HG02885 (cell line): ENCODE measurements around the gene LRRC45.
"Not testable (repeated sequence)": the region's sequence is repeated elsewhere in the genome, so short reads cannot be mapped to it uniquely, and the experiment has no call there.

ENCODE experiments used
- ATAC-seq: cut with Tn5 transposase; IDR thresholded peaks from one replicate; pipeline ENCODE4 v1.9.1; 2021; ENCODE audit warnings: mild to moderate bottlenecking; ENCODE audit not compliant: unreplicated experiment, poor library complexity

LRRC45 gene

DNA sequence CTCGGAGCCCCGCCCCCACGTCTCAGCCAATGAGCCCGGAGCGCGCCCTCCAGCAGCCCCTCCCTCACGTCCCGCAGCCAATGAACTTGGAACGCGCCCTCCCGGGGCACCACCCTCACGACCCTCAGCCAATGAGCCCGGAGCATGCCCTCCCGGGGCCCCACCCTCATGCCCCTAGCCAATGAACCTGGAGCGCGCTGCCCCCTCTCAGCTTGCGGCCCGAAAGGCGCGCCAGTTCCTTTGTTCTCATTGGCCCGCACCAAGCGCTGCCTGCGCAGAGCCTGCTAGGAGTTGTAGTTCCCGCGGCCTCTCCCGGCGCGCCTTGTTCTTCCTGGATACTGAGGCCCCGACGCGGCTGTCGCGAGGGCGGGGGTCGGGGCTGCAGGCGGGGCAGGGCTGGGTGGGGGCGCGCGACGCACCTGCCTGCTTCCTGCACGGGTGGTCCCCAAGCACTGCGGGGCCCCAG is at the start of gene LRRC45:
TSS of gene LRRC45 (plus strand) at position 325 of the 466 bp plus-strand sequence. CDS start 339 bp downstream, outside the sequence.
- peak; percentile 85 for ATAC-seq

GRCh38 chr17:81973432-81973831 is 49.7 kb upstream of the LRRC45 start:
- no peak for ATAC-seq

DNA sequence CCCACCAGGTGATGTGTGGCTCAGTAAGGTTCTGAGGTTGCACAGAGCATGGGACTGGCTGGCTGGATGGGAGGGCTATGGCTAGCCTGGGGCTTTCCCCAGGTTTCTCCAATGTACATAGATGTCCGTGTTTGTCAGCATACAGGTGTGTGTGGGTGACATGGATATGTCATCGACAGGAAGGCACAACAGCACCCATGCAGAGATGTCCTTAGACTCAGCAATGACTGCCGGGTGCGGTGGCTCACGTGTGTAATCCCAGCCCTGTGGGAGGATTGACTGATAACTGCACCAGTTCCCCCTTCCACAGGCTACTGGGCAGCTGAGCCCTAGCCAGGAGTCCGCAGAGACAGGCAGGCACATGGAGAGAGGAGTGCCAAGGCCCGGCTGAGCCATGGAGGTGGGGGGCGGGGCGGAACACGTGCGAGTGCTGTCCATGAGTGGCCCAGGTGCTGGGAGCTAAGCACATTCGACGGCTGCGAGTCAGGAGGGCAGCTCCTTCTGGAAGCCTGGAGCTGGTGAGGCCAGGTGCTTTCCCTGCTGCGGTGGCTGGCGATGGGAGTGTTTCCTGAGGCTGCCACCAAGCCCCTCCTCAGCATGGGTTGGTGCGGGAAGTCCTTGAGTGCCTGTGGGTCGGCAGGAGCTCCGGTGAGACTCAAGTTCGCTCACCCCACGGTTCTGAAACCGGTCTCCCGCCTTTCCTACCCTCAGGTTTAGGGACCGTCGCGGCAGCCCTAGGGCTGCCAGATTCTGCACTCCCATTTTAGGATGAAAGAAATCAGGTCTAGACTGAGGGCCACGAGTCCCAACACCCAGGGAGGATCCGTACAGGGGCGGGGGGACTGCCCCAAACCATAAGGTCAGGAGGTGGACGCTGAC is 46.5 kb upstream of the LRRC45 start:
- no peak for ATAC-seq

- ATAC-seq = peak; percentile 90
Observed at GRCh38 chr17:81977211-81977808, 45.8 kb upstream of the LRRC45 start, which contains the start of gene ASPSCR1. ASPSCR1 (plus strand) TSS chr17:81977629; CDS start chr17:81977647, 18 bp downstream.

DNA sequence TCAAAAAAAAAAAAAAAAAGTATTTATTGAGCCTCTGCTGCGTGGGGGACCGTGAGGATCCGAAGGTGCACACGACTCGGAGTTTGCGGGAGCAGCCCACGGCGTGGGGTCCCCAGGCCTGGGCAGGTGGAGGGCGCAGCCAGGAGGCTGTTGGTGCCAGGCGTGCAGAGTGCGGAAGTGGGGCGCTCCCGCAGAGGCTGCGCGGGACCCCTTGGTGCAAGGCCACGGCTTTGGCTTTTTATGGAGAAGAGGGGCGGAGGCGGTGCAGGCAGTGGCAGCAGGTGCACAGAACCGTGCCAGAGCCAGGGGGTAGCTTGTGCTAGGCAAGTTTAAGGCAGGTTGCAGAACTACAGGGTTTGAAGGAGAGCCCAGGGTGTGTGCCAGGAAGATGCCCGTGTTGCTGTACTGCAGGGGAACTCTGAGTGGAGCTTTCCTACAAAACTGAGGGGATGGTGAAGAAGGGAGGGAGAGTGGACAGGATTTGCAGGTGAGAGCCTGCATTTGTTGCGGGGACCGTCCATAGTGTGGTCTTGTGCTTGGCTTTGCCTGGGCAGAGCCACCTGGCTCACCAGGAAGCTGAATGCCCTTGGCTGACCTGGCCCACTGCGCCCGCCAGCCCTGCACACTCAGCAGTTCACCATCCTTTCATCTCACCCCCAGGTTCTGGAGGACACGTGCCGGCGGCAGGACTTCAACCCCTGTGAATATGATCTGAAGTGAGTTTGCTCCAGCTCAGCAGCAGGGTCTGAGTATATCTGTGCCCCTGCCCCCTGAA is 44.4 kb upstream of the LRRC45 start:
- no peak for ATAC-seq

DNA sequence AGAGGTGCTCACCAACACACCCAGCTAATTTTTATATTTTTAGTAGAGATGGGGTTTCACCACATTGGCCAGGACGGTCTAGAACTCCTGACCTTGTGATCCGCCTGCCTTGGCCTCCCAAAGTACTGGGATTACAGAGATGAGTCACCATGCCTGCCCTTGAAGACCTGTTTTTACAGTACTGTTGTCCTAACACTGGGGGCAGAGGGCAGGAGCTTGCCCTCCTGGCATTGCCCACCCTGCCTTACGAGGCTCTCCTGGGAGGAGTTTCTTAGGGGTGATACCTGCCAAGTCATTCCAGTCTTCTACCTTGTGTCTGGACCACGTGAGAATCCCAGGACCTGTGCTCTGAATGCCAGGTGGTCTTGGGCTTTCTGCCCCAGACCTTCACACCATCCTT is 43.0 kb upstream of the LRRC45 start:
- ATAC-seq = no peak

GRCh38 chr17:81980707-81981343 is 42.3 kb upstream of the LRRC45 start:
- no peak for ATAC-seq

DNA sequence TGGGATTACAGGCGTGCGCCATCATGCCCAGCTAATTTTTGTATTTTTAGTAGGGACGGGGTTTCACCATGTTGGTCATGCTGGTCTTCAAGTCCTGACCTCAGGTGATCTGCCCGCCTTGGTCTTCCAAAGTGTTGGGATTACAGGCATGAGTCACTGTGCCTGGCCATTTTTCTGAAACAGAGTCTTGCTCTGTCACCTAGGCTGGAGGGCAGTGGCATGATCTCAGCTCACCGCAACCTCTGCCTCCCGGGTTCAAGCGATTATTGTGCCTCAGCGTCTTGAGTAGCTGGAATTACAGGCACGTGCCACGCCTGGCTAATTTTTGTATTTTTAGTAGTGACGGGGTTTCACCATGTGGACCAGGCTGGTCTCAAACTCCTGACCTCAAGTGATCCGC is 41.6 kb upstream of the LRRC45 start:
- ATAC-seq = not testable (repeated sequence)

GRCh38 chr17:81983011-81983638 is 40.0 kb upstream of the LRRC45 start:
- no peak for ATAC-seq

GRCh38 chr17:81983639-81984373 is 39.3 kb upstream of the LRRC45 start:
- no peak for ATAC-seq

GRCh38 chr17:81984773-81985410 is 38.2 kb upstream of the LRRC45 start:
- ATAC-seq = no peak

- no peak for ATAC-seq
Observed at GRCh38 chr17:81986606-81987005, 36.5 kb upstream of the LRRC45 start.

DNA sequence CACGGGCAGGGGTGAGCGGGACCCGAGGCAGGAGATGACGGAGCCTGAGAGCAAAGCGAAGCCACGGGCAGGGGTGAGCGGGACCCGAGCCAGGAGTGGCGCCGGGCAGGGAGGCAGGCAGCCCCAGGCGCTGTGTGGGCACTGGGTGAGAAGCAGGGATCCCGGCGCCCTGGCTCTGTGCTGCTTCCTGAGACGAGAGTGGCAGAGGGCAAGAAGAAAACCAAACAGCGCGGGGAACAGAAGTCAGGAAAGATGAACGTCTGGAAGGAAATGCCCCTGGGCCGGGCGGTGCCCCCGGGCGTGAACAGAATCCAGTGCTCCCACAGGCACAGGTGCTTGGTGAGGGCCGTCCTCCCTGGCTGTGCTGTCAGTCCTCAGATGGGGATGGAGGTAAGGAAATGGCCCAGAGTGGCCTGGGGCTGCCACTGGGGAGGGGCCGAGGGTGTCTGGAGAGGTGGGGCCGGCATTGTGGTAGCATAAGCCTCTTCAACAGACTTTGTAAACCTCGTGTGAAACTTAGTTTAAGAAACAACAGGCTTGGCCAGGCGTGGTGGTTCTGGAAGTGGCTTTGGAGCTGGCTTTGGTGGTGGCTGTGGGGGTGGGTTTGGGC is 35.8 kb upstream of the LRRC45 start:
- no peak for ATAC-seq

- ATAC-seq = no peak
Observed at GRCh38 chr17:81990836-81991683, 32.0 kb upstream of the LRRC45 start.

GRCh38 chr17:81991684-81992305 is 31.3 kb upstream of the LRRC45 start:
- ATAC-seq = no peak

DNA sequence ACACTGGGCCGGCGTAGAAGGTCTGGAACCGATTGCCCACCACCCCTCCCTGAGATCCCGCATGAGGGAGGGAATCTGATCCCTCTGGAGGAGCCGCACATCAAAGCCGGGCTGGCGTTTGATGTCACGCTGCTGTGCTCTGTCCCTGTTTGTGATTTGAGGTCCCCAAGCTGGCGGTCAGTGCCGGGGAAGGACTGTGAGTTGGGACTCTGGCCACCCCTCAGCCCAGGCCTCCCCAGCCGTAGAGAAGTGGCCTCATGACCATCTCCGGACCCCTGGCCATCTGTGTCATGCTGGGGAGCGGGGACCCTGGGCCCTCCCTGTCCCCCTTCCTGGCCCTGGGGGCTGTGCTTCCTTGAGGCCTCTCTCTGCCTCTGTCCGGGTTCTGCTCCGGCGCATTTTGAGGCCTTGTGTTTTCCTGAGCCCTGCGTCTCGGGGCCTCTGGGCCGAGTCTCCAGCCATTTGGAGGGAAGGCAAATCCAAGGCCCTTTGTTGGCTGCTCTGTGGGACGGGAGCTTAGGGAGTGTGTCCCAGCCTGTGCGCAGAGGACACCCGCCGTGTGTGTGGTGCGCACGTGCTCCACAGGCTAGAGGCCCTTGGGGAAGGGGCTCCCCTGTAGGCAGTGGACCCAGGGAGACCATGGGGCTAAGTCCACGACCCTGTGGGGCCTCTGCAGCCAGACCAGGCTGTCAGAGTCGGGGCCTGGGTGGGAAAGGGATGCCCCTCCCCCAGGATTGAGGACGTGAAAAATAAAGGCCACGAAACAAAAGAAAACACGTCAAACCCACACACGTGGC is 30.6 kb upstream of the LRRC45 start:
- no peak for ATAC-seq
